Measurements from ENCODE around the gene THAP7. TPM values are rescaled to one million over a fixed set of nuclear protein-coding genes. Genes with fewer than 3 reads are reported as not detected.

THAP7 gene
- total and polyA plus RNA-seq, 2 of the 13 experiments (the other 11 are each of a cell fraction or from before 2014, with no cell fraction given) = 13.0 to 25.5 TPM

- BruUV-seq (replicated peaks) = no TSS peak
- H3K4me1 ChIP-seq (ENCODE audit: insufficient read depth, low read length) = peaks cover 98% of the 10 kb centered on the region
- ATAC-seq = peak; percentile 66
- 0 out of 2 replicates have a peak, but pooled peaks have one; percentile 8 for TF ChIP-seq ARNT2 (CRISPR knock-in tag; IDR thresholded peaks at IDR 0.05; ENCODE audit: low read depth)
- no peak for TF ChIP-seq ZNF597 (CRISPR knock-in tag; IDR thresholded peaks at IDR 0.05)
- no peak for TF ChIP-seq ZHX1 (CRISPR knock-in tag; IDR thresholded peaks at IDR 0.05; ENCODE audit: low read depth)
- peak; percentile 28 for TF ChIP-seq PHF5A (CRISPR knock-in tag; IDR thresholded peaks at IDR 0.05; ENCODE audit: low read depth, unreplicated experiment)
- peak; percentile 43; the same call in 1 of the 2 replicates for TF ChIP-seq HNF1B (CRISPR knock-in tag; IDR thresholded peaks at IDR 0.05)
- no peak for TF ChIP-seq DNMT3B (CRISPR knock-in tag; conservative IDR thresholded peaks at IDR 0.05)
- peak; percentile 8; the same call in 1 of the 2 replicates for TF ChIP-seq NCOR1 (IDR thresholded peaks at IDR 0.05; ENCODE audit: borderline replicate concordance, low read length)
- TF ChIP-seq GABPB1 (CRISPR knock-in tag; IDR thresholded peaks at IDR 0.05) = no peak
- no peak for TF ChIP-seq ZNF772 (CRISPR knock-in tag; IDR thresholded peaks at IDR 0.05)
- no peak for TF ChIP-seq ZNF605 (CRISPR knock-in tag; IDR thresholded peaks at IDR 0.05)
- TF ChIP-seq RARA (CRISPR knock-in tag; IDR thresholded peaks at IDR 0.05) = 0 out of 2 replicates have a peak, but pooled peaks have one; percentile 33
- no peak for TF ChIP-seq ZNF562 (CRISPR knock-in tag; IDR thresholded peaks at IDR 0.05; ENCODE audit: borderline replicate concordance)
- TF ChIP-seq TEAD3 (CRISPR knock-in tag; optimal IDR thresholded peaks at IDR 0.05; ENCODE audit: borderline replicate concordance) = peak; percentile 34
- no peak for TF ChIP-seq SNRNP70 (IDR thresholded peaks at IDR 0.05; ENCODE audit: low read depth, low read length)
- TF ChIP-seq MEIS1 (CRISPR knock-in tag; IDR thresholded peaks at IDR 0.05; ENCODE audit: borderline replicate concordance) = peak; percentile 57; the same call in 1 of the 2 replicates
- peak; percentile 46; the same call in 1 of the 2 replicates for TF ChIP-seq ZNF317 (CRISPR knock-in tag; IDR thresholded peaks at IDR 0.05)
Observed at GRCh38 chr22:20951151-20951931, 50.6 kb downstream of the THAP7 start.

More at GRCh38 chr22:20951151-20951931, 50.6 kb downstream of the THAP7 start:
- ChIA-PET POLR2A (interaction anchor here (0.6 to 5.0 kb wide), 13 partner anchors 12 to 178 kb away, joined by 3 to 14 read pairs (median 3); partner anchors contain the start of genes CRKL, LZTR1, P2RX6 and SERPIND1), CTCF (ENCODE audit: low intra/inter-chr PET ratio, low total read pairs) (no interaction called here)
- Histone ChIP-seq H3K4me3 (replicated peaks in 1 of 3; ENCODE audit: insufficient read depth in 1 of 3, low read depth in 2 of 3, low read length in 3 of 3) (peak overlapping the region in 2 of 3 experiments; percentile 29 to 46; a peak in 3 of 6 replicates), H3K27ac (ENCODE audit: extremely low read length, insufficient read depth, low read length) (peak overlapping the region; percentile 82), H3K4me2 (ENCODE audit: low read depth, low read length) (peak overlapping the region; percentile 72), H2AFZ (ENCODE audit: low read length) (no peak overlapping the region), H3K9me3 (ENCODE audit: low read length) (no peaks in the 10 kb centered on the region), H4K20me1 (ENCODE audit: insufficient read depth, low read length) (peaks cover 27% of the 10 kb centered on the region), H3K9ac (ENCODE audit: insufficient read depth, low read depth, low read length) (peak overlapping the region; percentile 63), H3K36me3 (replicated peaks in 1 of 2; ENCODE audit: control insufficient read depth in 1 of 2, insufficient read depth in 2 of 2, low read length in 2 of 2) (peaks cover 1 to 23% of the 10 kb centered on the region in 2 experiments), H3K27me3 (ENCODE audit: control insufficient read depth in 1 of 2, insufficient read depth in 2 of 2, low read length in 2 of 2) (no peaks in the 10 kb centered on the region), H3K79me2 (ENCODE audit: insufficient read depth, low read length) (peaks cover 83% of the 10 kb centered on the region)
- intact Hi-C loops (cut with micrococcal nuclease; ENCODE audit: unreplicated experiment) = loop anchor here (10.0 kb wide), 1 partner anchor 177 kb away; the partner anchor contains the start of gene SERPIND1
- DNase-seq (ENCODE audit: low spot score) (peak; percentile 89), FAIRE-seq (peak; percentile 74)
- WGBS (ENCODE audit: low lambda C conversion rate) = 39% methylated on average over 10 of the region's 10 CpGs
- in situ Hi-C loops (cut with HindIII; ENCODE audit: extremely low pct_ligation_motif_present, low pct_unique_long_range_greater_than_20kb) = loop anchor here (5.0 kb wide), 1 partner anchor 34 kb away; the partner anchor contains the start of gene CRKL
